Ishikawa (cell line): ENCODE results near the gene CCL5.

ENCODE experiments used
- CEBPB ChIP-seq: IDR thresholded peaks from 2 replicates; pipeline ENCODE4 v1.6.1; 2012
- CREB1 ChIP-seq: IDR thresholded peaks from 2 replicates; pipeline ENCODE4 v1.6.1; 2012; ENCODE audit warnings: low read depth
- EGR1 ChIP-seq: IDR thresholded peaks from 2 replicates; pipeline ENCODE4 v1.6.1; 2012
- EP300 ChIP-seq: IDR thresholded peaks from 2 replicates; pipeline ENCODE4 v1.6.1; 2012; ENCODE audit warnings: borderline replicate concordance
- FOXM1 ChIP-seq: IDR thresholded peaks from 2 replicates; pipeline ENCODE4 v1.6.1; 2012; ENCODE audit warnings: low read depth, borderline replicate concordance
- NFIC ChIP-seq: IDR thresholded peaks from 2 replicates; pipeline ENCODE4 v1.6.1; 2012
- RAD21 ChIP-seq: IDR thresholded peaks from 2 replicates; pipeline ENCODE4 v1.6.1; 2012; ENCODE audit warnings: low read depth
- TAF1 ChIP-seq: IDR thresholded peaks from 2 replicates; pipeline ENCODE4 v1.6.1; 2012; ENCODE audit warnings: low read depth, mild to moderate bottlenecking
- TCF12 ChIP-seq: IDR thresholded peaks from 2 replicates; pipeline ENCODE4 v1.6.1; 2012; ENCODE audit warnings: low read depth
- TEAD4 ChIP-seq: IDR thresholded peaks from 2 replicates; pipeline ENCODE4 v1.6.1; 2012
- YY1 ChIP-seq: IDR thresholded peaks from 2 replicates; pipeline ENCODE4 v1.6.1; 2012; ENCODE audit warnings: low read depth
- ZBTB7A ChIP-seq: IDR thresholded peaks from 2 replicates; pipeline ENCODE4 v1.6.1; 2012; ENCODE audit warnings: low read depth
- TF ChIP-seq, protein P1 (sequence below): IDR thresholded peaks from 2 replicates; pipeline ENCODE4 v1.6.1; 2012
- TF ChIP-seq, protein P2 (sequence below): IDR thresholded peaks from 2 replicates; pipeline ENCODE4 v1.6.1; 2012; ENCODE audit warnings: low read depth, mild to moderate bottlenecking
- TF ChIP-seq, protein P3 (sequence below): IDR thresholded peaks from 2 replicates; pipeline ENCODE4 v1.6.1; 2012

CCL5 gene

DNA sequence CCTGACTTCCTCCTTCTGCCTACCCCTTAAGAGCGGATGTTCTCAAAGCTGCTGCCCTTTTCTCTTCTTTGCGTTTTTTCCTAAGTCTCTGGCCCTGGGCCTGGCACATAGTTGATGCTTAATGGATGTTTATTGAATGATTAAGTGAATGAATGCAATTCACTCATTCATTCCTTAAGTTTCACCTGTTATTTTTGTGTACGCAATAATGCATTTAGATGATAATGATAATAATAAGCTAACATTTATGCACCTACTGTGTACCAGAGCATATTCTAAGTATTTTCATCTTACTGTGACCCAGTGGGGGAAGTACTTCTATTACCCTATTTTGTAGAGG lies 4.4 kb downstream of the CCL5 start:
- TF ChIP-seq FOXM1 (no peak), CREB1 (no peak), YY1 (no peak), ZBTB7A (no peak), TEAD4 (no peak), TAF1 (no peak), EP300 (no peak), RAD21 (no peak), CEBPB (no peak), TCF12 (no peak), EGR1 (no peak), NFIC (no peak)
- TF ChIP-seq, protein P1, sequence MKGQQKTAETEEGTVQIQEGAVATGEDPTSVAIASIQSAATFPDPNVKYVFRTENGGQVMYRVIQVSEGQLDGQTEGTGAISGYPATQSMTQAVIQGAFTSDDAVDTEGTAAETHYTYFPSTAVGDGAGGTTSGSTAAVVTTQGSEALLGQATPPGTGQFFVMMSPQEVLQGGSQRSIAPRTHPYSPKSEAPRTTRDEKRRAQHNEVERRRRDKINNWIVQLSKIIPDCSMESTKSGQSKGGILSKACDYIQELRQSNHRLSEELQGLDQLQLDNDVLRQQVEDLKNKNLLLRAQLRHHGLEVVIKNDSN: no peak
- TF ChIP-seq, protein P2, sequence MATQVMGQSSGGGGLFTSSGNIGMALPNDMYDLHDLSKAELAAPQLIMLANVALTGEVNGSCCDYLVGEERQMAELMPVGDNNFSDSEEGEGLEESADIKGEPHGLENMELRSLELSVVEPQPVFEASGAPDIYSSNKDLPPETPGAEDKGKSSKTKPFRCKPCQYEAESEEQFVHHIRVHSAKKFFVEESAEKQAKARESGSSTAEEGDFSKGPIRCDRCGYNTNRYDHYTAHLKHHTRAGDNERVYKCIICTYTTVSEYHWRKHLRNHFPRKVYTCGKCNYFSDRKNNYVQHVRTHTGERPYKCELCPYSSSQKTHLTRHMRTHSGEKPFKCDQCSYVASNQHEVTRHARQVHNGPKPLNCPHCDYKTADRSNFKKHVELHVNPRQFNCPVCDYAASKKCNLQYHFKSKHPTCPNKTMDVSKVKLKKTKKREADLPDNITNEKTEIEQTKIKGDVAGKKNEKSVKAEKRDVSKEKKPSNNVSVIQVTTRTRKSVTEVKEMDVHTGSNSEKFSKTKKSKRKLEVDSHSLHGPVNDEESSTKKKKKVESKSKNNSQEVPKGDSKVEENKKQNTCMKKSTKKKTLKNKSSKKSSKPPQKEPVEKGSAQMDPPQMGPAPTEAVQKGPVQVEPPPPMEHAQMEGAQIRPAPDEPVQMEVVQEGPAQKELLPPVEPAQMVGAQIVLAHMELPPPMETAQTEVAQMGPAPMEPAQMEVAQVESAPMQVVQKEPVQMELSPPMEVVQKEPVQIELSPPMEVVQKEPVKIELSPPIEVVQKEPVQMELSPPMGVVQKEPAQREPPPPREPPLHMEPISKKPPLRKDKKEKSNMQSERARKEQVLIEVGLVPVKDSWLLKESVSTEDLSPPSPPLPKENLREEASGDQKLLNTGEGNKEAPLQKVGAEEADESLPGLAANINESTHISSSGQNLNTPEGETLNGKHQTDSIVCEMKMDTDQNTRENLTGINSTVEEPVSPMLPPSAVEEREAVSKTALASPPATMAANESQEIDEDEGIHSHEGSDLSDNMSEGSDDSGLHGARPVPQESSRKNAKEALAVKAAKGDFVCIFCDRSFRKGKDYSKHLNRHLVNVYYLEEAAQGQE: no peak
- TF ChIP-seq, protein P3, sequence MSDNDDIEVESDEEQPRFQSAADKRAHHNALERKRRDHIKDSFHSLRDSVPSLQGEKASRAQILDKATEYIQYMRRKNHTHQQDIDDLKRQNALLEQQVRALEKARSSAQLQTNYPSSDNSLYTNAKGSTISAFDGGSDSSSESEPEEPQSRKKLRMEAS: no peak

DNA sequence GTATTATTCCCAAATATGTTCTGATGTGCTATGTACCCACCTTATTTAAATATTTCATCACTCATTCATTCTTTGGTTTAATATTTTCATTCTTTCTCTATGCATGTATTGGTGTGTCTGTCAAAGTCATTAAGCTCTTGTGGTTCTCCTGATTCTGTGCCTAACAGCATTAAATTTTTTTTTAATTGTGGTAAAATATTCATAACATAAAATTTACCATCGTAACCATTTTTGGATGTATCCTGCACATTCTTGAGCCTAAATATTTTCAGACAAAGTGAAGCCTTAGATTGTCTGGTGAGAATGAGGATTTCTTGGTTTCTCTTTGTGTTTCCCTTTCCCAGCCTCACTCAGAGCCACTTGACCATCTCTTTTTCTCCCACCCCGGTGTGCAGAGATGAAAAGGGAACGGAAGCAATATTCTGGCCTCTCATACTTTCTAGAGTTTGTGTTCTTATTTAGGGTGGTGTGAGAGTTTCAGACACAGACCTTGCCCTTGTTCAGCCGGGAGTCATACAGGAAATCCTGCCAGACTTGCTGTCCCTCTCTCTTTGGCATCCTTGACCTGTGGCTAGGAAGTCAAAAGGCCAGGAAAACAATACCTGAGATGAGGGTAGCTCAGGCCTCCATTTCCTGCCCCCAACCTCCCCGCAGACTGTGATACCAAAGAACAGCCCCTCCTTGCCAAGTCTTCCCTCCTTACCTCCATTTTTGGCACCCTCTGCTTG lies 4.9 kb downstream of the CCL5 start:
- TF ChIP-seq CEBPB (no peak), TAF1 (no peak), EP300 (no peak), NFIC (no peak), EGR1 (no peak)
- TF ChIP-seq, protein P2: no peak

DNA sequence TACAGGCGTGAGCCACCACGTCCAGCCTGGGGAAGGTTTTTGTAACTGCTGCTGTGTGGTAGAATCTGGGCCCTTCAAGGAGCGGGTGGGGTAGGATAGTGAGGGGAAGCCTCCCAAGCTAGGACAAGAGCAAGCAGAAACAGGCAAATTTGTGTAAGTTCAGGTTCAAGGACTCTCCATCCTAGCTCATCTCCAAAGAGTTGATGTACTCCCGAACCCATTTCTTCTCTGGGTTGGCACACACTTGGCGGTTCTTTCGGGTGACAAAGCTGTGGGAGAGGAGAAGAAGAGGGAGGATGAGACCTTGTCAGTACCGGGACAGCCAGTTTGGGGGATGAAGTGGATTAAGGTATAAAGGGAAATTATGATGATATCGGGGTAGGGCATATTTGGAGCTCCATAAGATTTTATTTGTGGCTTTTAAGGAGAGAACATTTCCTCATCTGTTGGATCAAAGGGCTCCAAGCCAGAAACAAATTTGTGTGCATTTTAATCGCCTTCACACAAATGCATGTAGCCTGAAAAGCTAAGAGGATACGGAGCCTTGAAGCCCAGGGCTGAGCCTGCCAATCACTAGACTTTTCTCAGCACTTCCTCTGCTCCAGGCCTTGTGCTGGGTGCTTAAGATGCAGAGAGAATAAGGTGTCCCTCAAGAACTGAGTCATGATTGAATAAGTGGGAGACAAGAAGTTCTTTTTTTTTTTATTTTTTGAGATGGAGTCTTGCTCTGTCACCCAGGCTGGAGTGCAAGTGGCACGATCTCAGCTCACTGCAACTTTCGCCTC lies 7.8 kb downstream of the CCL5 start:
- TF ChIP-seq CEBPB (no peak), CREB1 (no peak), TEAD4 (no peak), EP300 (no peak), FOXM1 (no peak), YY1 (no peak), ZBTB7A (no peak), NFIC (no peak), EGR1 (no peak), RAD21 (no peak), TCF12 (no peak), TAF1 (no peak)
- TF ChIP-seq, protein P3: no peak
- TF ChIP-seq, protein P2: no peak
- TF ChIP-seq, protein P1: no peak
